Natural killer cell (primary cell): ENCODE measurements around the gene PDLIM4. TPM values are rescaled to one million over a fixed set of nuclear protein-coding genes. Genes with fewer than 3 reads are reported as not detected.

ENCODE experiments used
- ATAC-seq, 3 donors: fragments of 150-1000 bp in 2 of 3; fragments of 200-7000 bp in 1 of 3; cut with Tn5 transposase; 1 replicate in 1 of 3; 2 replicates in 2 of 3; pipeline ENCODE4 v1.10.0; 2021; ENCODE audit warnings: mild to moderate bottlenecking in 2 of 3, moderate library complexity in 2 of 3
- DNase-seq, 2 donors: peaks; one replicate each; pipeline versions ENCODE4 v3.0.0 to v3.0.0-alpha.2; 2013 to 2021; ENCODE audit warnings: mixed read lengths in 1 of 2
- H3K27ac ChIP-seq: one replicate; pipeline ENCODE4 v1.5.1; 2013; ENCODE audit warnings: mild to moderate bottlenecking, low read length
- H3K27me3 ChIP-seq: one replicate; pipeline ENCODE4 v1.6.1; 2013; ENCODE audit warnings: low read length; ENCODE audit not compliant: control insufficient read depth, insufficient read depth
- H3K36me3 ChIP-seq: one replicate; pipeline ENCODE4 v1.6.1; 2013; ENCODE audit warnings: low read length; ENCODE audit not compliant: control insufficient read depth, insufficient read depth
- H3K4me1 ChIP-seq: one replicate; pipeline ENCODE4 v1.6.1; 2013; ENCODE audit warnings: low read length; ENCODE audit not compliant: control insufficient read depth, insufficient read depth
- H3K4me3 ChIP-seq: one replicate; pipeline ENCODE4 v1.5.1; 2013; ENCODE audit warnings: low read length
- H3K9me3 ChIP-seq: one replicate; pipeline ENCODE4 v1.6.1; 2013; ENCODE audit warnings: low read length; ENCODE audit not compliant: control insufficient read depth, insufficient read depth
- H3K27ac Mint-ChIP-seq, 2 donors: one replicate each; pipeline ENCODE4 v1.8.0; 2022; ENCODE audit warnings: mild to moderate bottlenecking in 2 of 2, mixed read lengths in 2 of 2, moderate library complexity in 1 of 2
- H3K27me3 Mint-ChIP-seq, 2 donors: one replicate each; pipeline ENCODE4 v1.8.0; 2022; ENCODE audit warnings: low read depth in 2 of 2, mixed read lengths in 2 of 2
- H3K36me3 Mint-ChIP-seq: one replicate; pipeline ENCODE4 v1.8.0; 2022; ENCODE audit warnings: mixed read lengths
- H3K4me1 Mint-ChIP-seq, 2 donors: one replicate each; pipeline ENCODE4 v1.8.0; 2022; ENCODE audit warnings: mixed read lengths in 2 of 2
- H3K4me3 Mint-ChIP-seq: one replicate; pipeline ENCODE4 v1.8.0; 2022; ENCODE audit warnings: mild to moderate bottlenecking, moderate library complexity, mixed read lengths
- H3K9me3 Mint-ChIP-seq, 2 donors: one replicate each; pipeline ENCODE4 v1.8.0; 2022; ENCODE audit warnings: mixed read lengths in 2 of 2
- WGBS: methylation state at CpG from one replicate; pipeline ENCODE4 v1.1.7; 2013; ENCODE audit warnings: missing lambda C conversion rate; ENCODE audit not compliant: insufficient coverage; 5-methylcytosine and 5-hydroxymethylcytosine counted together
- intact Hi-C: fragments of 100-400 bp; cut with micrococcal nuclease; formaldehyde crosslinking; loops from one replicate; pipeline ENCODE4 v1.14.2; 2022
- total RNA-seq, 4 donors: library from RNA; stranded (reverse); fragments of 120-200 nt in 1 of 4; gene quantifications; one replicate each; pipeline versions ENCODE4 v1.2.3 to v1.2.4, GENCODE V29; 2013 to 2022
- TF ChIP-seq, protein P1 (sequence below): fragments of 200-600 bp; IDR thresholded peaks from one replicate; pipeline ENCODE4 v1.8.0; 2022; ENCODE audit warnings: antibody characterized with exemption

Gene PDLIM4
- total RNA-seq, 3 donors from 2014 or later (not counting 1 experiment from before 2014, with no cell fraction given) = not detected

DNA sequence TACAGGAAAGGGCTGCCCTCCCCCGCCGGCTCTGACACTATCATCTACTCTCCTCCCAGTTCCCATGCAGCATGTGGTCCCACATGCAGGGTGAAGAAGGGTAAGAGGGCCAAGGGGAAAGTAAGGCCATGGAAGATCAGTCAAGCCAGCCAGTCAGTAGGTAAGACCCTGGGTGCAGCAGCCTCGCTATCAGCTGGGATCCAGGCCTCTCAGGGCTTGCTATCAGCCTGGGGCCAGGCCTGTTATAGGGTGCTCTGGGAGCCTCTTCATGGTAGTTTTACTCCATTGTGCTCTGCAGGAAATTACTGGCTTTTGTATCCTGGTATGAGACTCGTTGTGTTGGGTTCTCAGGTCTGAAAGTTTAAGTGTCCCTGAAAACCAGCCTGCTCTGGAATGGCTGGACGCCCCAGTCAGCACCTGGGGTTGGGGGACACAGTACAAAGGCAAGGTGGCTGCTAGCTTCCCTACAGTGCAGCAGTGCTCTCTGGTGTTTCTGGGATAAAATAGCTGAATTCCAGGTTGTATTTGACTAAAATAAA lies 58.1 kb downstream of the PDLIM4 start:
- H3K27ac ChIP-seq = no peak overlapping the region
- DNase-seq = no peak

DNA sequence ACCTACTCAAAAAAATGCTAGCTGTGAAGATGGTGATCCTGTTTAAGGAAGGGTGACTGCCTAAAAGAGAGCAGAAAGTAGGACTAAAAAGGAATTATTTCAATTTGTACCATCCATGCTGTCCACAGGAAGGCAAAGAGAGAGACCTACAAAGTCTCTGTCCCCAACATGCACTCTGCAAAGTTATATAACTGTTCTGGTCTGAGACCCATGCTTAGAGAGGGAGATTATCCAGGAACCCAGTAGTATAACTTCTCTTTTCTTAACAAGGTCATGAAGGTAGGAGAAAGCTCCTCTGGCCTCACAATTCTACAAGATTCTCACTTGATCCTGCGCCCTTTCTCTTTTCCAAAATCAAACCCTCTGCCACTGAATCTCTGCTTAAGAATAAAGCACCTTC lies 62.5 kb downstream of the PDLIM4 start:
- Histone ChIP-seq H3K27ac (no peak overlapping the region), H3K4me1 (no peaks in the 10 kb centered on the region), H3K9me3 (no peaks in the 10 kb centered on the region), H3K27me3 (no peaks in the 10 kb centered on the region), H3K4me3 (no peak overlapping the region), H3K36me3 (no peaks in the 10 kb centered on the region)
- intact Hi-C loops = no loop called here
- TF ChIP-seq, protein P1, sequence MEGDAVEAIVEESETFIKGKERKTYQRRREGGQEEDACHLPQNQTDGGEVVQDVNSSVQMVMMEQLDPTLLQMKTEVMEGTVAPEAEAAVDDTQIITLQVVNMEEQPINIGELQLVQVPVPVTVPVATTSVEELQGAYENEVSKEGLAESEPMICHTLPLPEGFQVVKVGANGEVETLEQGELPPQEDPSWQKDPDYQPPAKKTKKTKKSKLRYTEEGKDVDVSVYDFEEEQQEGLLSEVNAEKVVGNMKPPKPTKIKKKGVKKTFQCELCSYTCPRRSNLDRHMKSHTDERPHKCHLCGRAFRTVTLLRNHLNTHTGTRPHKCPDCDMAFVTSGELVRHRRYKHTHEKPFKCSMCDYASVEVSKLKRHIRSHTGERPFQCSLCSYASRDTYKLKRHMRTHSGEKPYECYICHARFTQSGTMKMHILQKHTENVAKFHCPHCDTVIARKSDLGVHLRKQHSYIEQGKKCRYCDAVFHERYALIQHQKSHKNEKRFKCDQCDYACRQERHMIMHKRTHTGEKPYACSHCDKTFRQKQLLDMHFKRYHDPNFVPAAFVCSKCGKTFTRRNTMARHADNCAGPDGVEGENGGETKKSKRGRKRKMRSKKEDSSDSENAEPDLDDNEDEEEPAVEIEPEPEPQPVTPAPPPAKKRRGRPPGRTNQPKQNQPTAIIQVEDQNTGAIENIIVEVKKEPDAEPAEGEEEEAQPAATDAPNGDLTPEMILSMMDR = no peak
- H3K4me1 Mint-ChIP-seq = no peaks in the 10 kb centered on the region
- no peaks in the 10 kb centered on the region for H3K27me3 Mint-ChIP-seq
- ATAC-seq (no peak), DNase-seq (no peak)
- H3K27ac Mint-ChIP-seq = no peak overlapping the region
- H3K36me3 Mint-ChIP-seq = no peaks in the 10 kb centered on the region
- H3K4me3 Mint-ChIP-seq = no peak overlapping the region
- 88% methylated on average over 1 of the region's 1 CpG for WGBS
- no peaks in the 10 kb centered on the region for H3K9me3 Mint-ChIP-seq

More for the DNA sequence above, 58.1 kb downstream of the PDLIM4 start:
- H3K27me3 Mint-ChIP-seq = no peaks in the 10 kb centered on the region
- no peak for ATAC-seq
- 87% methylated on average over 3 of the region's 5 CpGs for WGBS
- no peaks in the 10 kb centered on the region for H3K4me1 Mint-ChIP-seq
- no peak overlapping the region for H3K27ac Mint-ChIP-seq
- intact Hi-C loops = no loop called here
- H3K4me3 Mint-ChIP-seq = no peak overlapping the region
- H3K4me3 ChIP-seq = no peak overlapping the region
- TF ChIP-seq, protein P1 = no peak
- no peaks in the 10 kb centered on the region for H3K4me1 ChIP-seq
- H3K9me3 ChIP-seq = no peaks in the 10 kb centered on the region
- no peaks in the 10 kb centered on the region for H3K36me3 ChIP-seq
- H3K9me3 Mint-ChIP-seq = no peaks in the 10 kb centered on the region
- no peaks in the 10 kb centered on the region for H3K36me3 Mint-ChIP-seq
- H3K27me3 ChIP-seq = no peaks in the 10 kb centered on the region

DNA sequence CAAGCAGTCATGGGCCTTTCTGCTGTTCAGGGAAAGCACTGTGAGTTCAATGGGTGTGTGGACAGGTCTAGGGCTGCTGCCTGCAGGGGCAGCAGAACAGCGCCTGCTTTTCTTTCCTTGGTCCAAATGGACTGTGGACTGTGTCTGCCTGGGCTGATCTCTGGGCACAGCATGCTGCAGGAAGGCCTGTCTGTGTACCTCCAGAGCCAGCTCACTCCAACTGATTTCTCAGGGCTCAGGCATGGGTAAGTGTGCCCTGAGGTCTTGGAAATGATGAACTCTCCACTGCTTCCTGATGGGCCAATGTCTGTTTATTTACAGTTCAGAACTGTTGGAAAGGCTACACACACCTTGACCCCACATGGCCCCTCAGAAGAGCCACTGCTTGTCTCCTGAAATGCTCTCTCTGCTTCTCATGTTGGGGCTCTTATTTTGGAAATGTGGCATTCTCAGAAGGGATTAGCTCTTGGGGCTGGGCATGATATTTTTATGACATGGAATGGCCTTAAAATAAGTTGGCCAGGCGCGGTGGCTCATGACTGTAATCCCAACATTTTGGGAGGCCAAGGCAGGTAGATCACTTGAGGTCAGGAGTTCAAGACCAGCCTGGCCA lies 63.7 kb downstream of the PDLIM4 start:
- TF ChIP-seq, protein P1 = no peak
- no peaks in the 10 kb centered on the region for H3K9me3 ChIP-seq
- H3K9me3 Mint-ChIP-seq = no peaks in the 10 kb centered on the region
- no peak overlapping the region for H3K27ac ChIP-seq
- H3K4me1 ChIP-seq = no peaks in the 10 kb centered on the region
- no peaks in the 10 kb centered on the region for H3K27me3 ChIP-seq
- WGBS = 96% methylated on average over 3 of the region's 3 CpGs
- no peak for ATAC-seq
- H3K36me3 ChIP-seq = no peaks in the 10 kb centered on the region
- H3K4me1 Mint-ChIP-seq = no peaks in the 10 kb centered on the region
- H3K4me3 ChIP-seq = no peak overlapping the region
- no peak overlapping the region for H3K4me3 Mint-ChIP-seq
- no peak overlapping the region for H3K27ac Mint-ChIP-seq
- intact Hi-C loops = no loop called here
- no peak for DNase-seq
- H3K27me3 Mint-ChIP-seq = no peaks in the 10 kb centered on the region
- H3K36me3 Mint-ChIP-seq = no peaks in the 10 kb centered on the region

DNA sequence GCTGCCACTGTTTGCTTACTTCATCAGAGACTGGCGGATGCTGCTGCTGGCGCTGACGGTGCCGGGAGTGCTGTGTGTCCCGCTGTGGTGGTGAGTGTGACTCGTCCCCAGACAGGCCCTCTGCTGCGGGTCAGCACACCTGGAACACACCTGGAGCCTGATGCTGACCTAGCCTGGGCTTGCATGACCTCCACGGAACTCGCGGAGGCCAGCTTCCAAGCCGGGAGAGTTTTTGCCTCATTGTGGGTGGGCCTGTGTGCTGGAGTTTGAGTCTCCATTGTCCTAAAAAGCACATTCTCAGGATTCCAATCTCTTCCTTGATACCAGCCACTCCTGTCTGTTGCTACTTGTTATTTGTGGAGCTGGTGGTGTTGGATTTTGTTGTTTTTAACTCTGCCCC lies 64.8 kb downstream of the PDLIM4 start:
- Mint-ChIP-seq H3K4me1 (no peaks in the 10 kb centered on the region), H3K27me3 (no peaks in the 10 kb centered on the region), H3K27ac (no peak overlapping the region), H3K4me3 (no peak overlapping the region), H3K9me3 (no peaks in the 10 kb centered on the region), H3K36me3 (no peaks in the 10 kb centered on the region)
- ATAC-seq = no peak
- no peaks in the 10 kb centered on the region for H3K36me3 ChIP-seq
- H3K27me3 ChIP-seq = no peaks in the 10 kb centered on the region
- H3K27ac ChIP-seq = no peak overlapping the region
- DNase-seq = no peak
- no peak overlapping the region for H3K4me3 ChIP-seq
- H3K4me1 ChIP-seq = no peaks in the 10 kb centered on the region
- H3K9me3 ChIP-seq = no peaks in the 10 kb centered on the region
- intact Hi-C loops = no loop called here
- TF ChIP-seq, protein P1 = no peak
- 94% methylated on average over 11 of the region's 11 CpGs for WGBS
